GM19452 (cell line): ENCODE data around the gene MKNK1.

Source experiments
- ATAC-seq: cut with Tn5 transposase; IDR thresholded peaks from one replicate; pipeline ENCODE4 v1.9.1; 2021; ENCODE audit not compliant: unreplicated experiment

The MKNK1 gene

GRCh38 chr1:46525253-46525983 is 78.7 kb downstream of the MKNK1 start:
- no peak for ATAC-seq

GRCh38 chr1:46524843-46525242 is 79.2 kb downstream of the MKNK1 start:
- ATAC-seq = no peak

GRCh38 chr1:46523496-46524353 is 80.3 kb downstream of the MKNK1 start:
- no peak for ATAC-seq

- ATAC-seq = no peak
Observed at GRCh38 chr1:46522969-46523320, 81.1 kb downstream of the MKNK1 start.

GRCh38 chr1:46522184-46522968 is 81.7 kb downstream of the MKNK1 start:
- peak; percentile 76 for ATAC-seq

- no peak for ATAC-seq
Observed at GRCh38 chr1:46521414-46521813, 82.7 kb downstream of the MKNK1 start.

- ATAC-seq = no peak
Observed at GRCh38 chr1:46520063-46520911, 83.8 kb downstream of the MKNK1 start.

GRCh38 chr1:46519209-46519608 is 84.9 kb downstream of the MKNK1 start:
- no peak for ATAC-seq

GRCh38 chr1:46517932-46518498 is 86.1 kb downstream of the MKNK1 start:
- no peak for ATAC-seq

- no peak for ATAC-seq
Observed at GRCh38 chr1:46517010-46517600, 87.0 kb downstream of the MKNK1 start.

GRCh38 chr1:46516200-46516950 is 87.7 kb downstream of the MKNK1 start:
- ATAC-seq = no peak

GRCh38 chr1:46515576-46515975 is 88.5 kb downstream of the MKNK1 start:
- ATAC-seq = no peak

GRCh38 chr1:46513536-46513935 is 90.5 kb downstream of the MKNK1 start:
- ATAC-seq = no peak

GRCh38 chr1:46512792-46513190 is 91.3 kb downstream of the MKNK1 start:
- ATAC-seq = no peak

- ATAC-seq = no peak
Observed at GRCh38 chr1:46512135-46512791, 91.8 kb downstream of the MKNK1 start.

GRCh38 chr1:46510998-46511365 is 93.1 kb downstream of the MKNK1 start:
- no peak for ATAC-seq

- no peak for ATAC-seq
Observed at GRCh38 chr1:46510341-46510997, 93.6 kb downstream of the MKNK1 start.

- ATAC-seq = no peak
Observed at GRCh38 chr1:46508757-46509156, 95.3 kb downstream of the MKNK1 start.
